ENCODE results near the gene SH3GL2.

The SH3GL2 gene

GRCh38 chr9:17721954-17722353 is 143.1 kb downstream of the SH3GL2 start:
- TF ChIP-seq RAD21 (IDR thresholded peaks at IDR 0.05; ENCODE audit: low read depth) (no peak), NFIC (IDR thresholded peaks at IDR 0.05) (no peak), CEBPB (IDR thresholded peaks at IDR 0.05) (no peak), REST (IDR thresholded peaks at IDR 0.05; ENCODE audit: low read depth) (no peak), TCF12 (IDR thresholded peaks at IDR 0.05; ENCODE audit: low read depth) (no peak), TEAD4 (IDR thresholded peaks at IDR 0.05) (no peak), FOXM1 (IDR thresholded peaks at IDR 0.05; ENCODE audit: borderline replicate concordance, low read depth) (no peak), EGR1 (IDR thresholded peaks at IDR 0.05) (no peak), CREB1 (IDR thresholded peaks at IDR 0.05; ENCODE audit: low read depth) (no peak), MAX (IDR thresholded peaks at IDR 0.05) (no peak), ZBTB7A (IDR thresholded peaks at IDR 0.05; ENCODE audit: low read depth) (no peak), EP300 (IDR thresholded peaks at IDR 0.05; ENCODE audit: borderline replicate concordance) (no peak), YY1 (IDR thresholded peaks at IDR 0.05; ENCODE audit: low read depth) (no peak), TAF1 (IDR thresholded peaks at IDR 0.05; ENCODE audit: low read depth) (no peak)
- TF ChIP-seq, protein P1, sequence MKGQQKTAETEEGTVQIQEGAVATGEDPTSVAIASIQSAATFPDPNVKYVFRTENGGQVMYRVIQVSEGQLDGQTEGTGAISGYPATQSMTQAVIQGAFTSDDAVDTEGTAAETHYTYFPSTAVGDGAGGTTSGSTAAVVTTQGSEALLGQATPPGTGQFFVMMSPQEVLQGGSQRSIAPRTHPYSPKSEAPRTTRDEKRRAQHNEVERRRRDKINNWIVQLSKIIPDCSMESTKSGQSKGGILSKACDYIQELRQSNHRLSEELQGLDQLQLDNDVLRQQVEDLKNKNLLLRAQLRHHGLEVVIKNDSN (IDR thresholded peaks at IDR 0.05): no peak

- no peak for TF ChIP-seq YY1 (IDR thresholded peaks at IDR 0.05; ENCODE audit: low read depth)
- no peak for TF ChIP-seq TEAD4 (IDR thresholded peaks at IDR 0.05)
- no peak for TF ChIP-seq NFIC (IDR thresholded peaks at IDR 0.05)
- no peak for TF ChIP-seq REST (IDR thresholded peaks at IDR 0.05; ENCODE audit: low read depth)
- TF ChIP-seq TCF12 (IDR thresholded peaks at IDR 0.05; ENCODE audit: low read depth): no peak
- TF ChIP-seq CEBPB (IDR thresholded peaks at IDR 0.05): no peak
- no peak for TF ChIP-seq RAD21 (IDR thresholded peaks at IDR 0.05; ENCODE audit: low read depth)
Measured at GRCh38 chr9:17723656-17724055, 144.8 kb downstream of the SH3GL2 start.

- no peak for TF ChIP-seq TCF12 (IDR thresholded peaks at IDR 0.05; ENCODE audit: low read depth)
- TF ChIP-seq ZBTB7A (IDR thresholded peaks at IDR 0.05; ENCODE audit: low read depth): no peak
- no peak for TF ChIP-seq NFIC (IDR thresholded peaks at IDR 0.05)
- no peak for TF ChIP-seq YY1 (IDR thresholded peaks at IDR 0.05; ENCODE audit: low read depth)
- no peak for TF ChIP-seq TAF1 (IDR thresholded peaks at IDR 0.05; ENCODE audit: low read depth)
- no peak for TF ChIP-seq TEAD4 (IDR thresholded peaks at IDR 0.05)
- TF ChIP-seq RAD21 (IDR thresholded peaks at IDR 0.05; ENCODE audit: low read depth): no peak
- TF ChIP-seq, protein P1 (IDR thresholded peaks at IDR 0.05): no peak
Measured at GRCh38 chr9:17725399-17726010, 146.6 kb downstream of the SH3GL2 start.

- TF ChIP-seq TAF1 (IDR thresholded peaks at IDR 0.05; ENCODE audit: low read depth): no peak
Measured at GRCh38 chr9:17726298-17726697, 147.4 kb downstream of the SH3GL2 start.

GRCh38 chr9:17730899-17731298 is 152.0 kb downstream of the SH3GL2 start:
- TF ChIP-seq MAX (IDR thresholded peaks at IDR 0.05): no peak
- TF ChIP-seq TEAD4 (IDR thresholded peaks at IDR 0.05): no peak
- no peak for TF ChIP-seq REST (IDR thresholded peaks at IDR 0.05; ENCODE audit: low read depth)
- TF ChIP-seq CREB1 (IDR thresholded peaks at IDR 0.05; ENCODE audit: low read depth): no peak
- TF ChIP-seq EP300 (IDR thresholded peaks at IDR 0.05; ENCODE audit: borderline replicate concordance): no peak
- TF ChIP-seq TCF12 (IDR thresholded peaks at IDR 0.05; ENCODE audit: low read depth): no peak
